PFSK-1 (cell line): ENCODE data around the gene UBE2J1.

Source experiments
- FOXP2 ChIP-seq: optimal IDR thresholded peaks from 2 replicates; pipeline ENCODE3; 2011; ENCODE audit warnings: borderline replicate concordance, control low read depth, inconsistent platforms; ENCODE audit not compliant: insufficient read depth; ENCODE audit errors: extremely low read length, extremely low read depth
- POLR2AphosphoS5 ChIP-seq: IDR thresholded peaks from 2 replicates; pipeline ENCODE4 v1.6.1; 2012; ENCODE audit warnings: low read depth, mild to moderate bottlenecking, control low read depth, low read length, moderate library complexity
- REST ChIP-seq, 2 experiments: IDR thresholded peaks; 2 replicates each; pipeline versions ENCODE4 v1.6.1 to v1.8.0; 2011 to 2012; ENCODE audit warnings: low read depth in 2 of 2, low read length in 2 of 2, control low read depth in 1 of 2, inconsistent platforms in 1 of 2, mild to moderate bottlenecking in 1 of 2, moderate library complexity in 1 of 2; ENCODE audit not compliant: insufficient read depth in 1 of 2
- SIN3A ChIP-seq: IDR thresholded peaks from 2 replicates; pipeline ENCODE4 v1.6.1; 2012; ENCODE audit warnings: mild to moderate bottlenecking, low read length, moderate library complexity, borderline replicate concordance; ENCODE audit not compliant: insufficient read depth
- TAF1 ChIP-seq: IDR thresholded peaks from 2 replicates; pipeline ENCODE4 v1.6.1; 2012; ENCODE audit warnings: low read length, control low read depth, borderline replicate concordance; ENCODE audit not compliant: insufficient read depth

UBE2J1 gene

DNA sequence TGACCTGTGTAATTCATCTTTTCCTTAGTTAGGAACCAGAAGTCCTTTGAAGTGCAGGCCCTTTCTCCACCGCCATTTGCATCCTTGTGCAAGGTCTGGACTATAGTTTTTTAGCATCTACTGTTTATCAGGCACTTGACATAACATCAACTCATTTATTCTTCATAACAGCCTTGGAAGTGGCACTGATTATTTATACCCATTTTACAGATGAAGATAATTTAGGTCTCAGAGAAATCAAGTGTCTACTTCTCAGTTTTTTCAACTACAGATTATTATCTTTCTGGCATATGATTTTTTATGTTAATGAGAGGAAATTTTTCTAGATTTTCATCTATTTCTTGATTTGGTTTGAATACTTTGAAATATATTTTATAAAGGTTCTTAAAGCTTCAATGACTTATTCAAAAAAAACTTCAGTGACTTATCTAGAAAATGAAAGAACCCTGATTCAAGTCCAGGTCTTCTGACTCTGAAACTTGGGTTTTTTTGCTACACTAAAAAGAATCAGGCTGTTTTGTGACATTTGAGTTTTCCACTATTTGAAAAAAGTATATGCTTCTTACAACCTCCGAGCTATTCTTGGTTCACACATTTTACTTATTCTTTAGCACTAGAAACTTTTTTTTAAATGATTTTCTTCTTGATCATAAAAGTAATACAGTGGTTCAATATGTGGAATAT lies 3.1 kb upstream of the UBE2J1 start:
- TF ChIP-seq POLR2AphosphoS5 = no peak
- no peak for TF ChIP-seq TAF1
- no peak for TF ChIP-seq SIN3A
- no peak for TF ChIP-seq FOXP2
- TF ChIP-seq REST (IDR thresholded peaks at IDR 0.05; ENCODE audit: insufficient read depth in 1 of 2, low read depth in 2 of 2, low read length in 2 of 2) = no peak

- no peak for TF ChIP-seq SIN3A
- TF ChIP-seq POLR2AphosphoS5 = no peak
- TF ChIP-seq REST (IDR thresholded peaks at IDR 0.05; ENCODE audit: insufficient read depth in 1 of 2, low read depth in 2 of 2, low read length in 2 of 2) = no peak
- no peak for TF ChIP-seq TAF1
- TF ChIP-seq FOXP2 = no peak
Observed at GRCh38 chr6:89353702-89354392, 1.3 kb upstream of the UBE2J1 start.

DNA sequence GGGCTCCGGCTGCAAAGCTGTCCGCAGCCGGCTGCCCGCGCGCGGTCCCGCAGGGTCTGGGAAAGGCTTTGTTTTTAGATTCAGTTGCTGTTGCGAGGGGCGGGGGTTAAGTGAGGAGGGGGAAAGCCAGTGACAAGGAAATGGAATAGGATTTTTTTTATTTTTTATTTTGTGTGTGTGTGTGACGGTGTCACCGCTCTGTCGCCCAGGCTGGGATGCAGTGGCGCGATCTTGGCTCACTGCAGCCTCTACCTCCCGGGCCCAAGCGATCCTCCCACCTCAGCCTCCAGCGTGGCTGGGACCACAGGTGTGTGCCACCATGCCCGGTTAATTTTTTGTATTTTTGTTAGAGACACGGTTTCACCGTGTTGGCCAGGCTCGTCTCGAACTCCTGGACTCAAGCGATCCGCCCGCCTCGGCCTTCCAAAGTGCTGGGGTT lies 615 bp upstream of the UBE2J1 start:
- no peak for TF ChIP-seq TAF1
- no peak for TF ChIP-seq POLR2AphosphoS5
- TF ChIP-seq FOXP2 = no peak

GRCh38 chr6:89351671-89352277 lies 748 bp downstream of the UBE2J1 start:
- TF ChIP-seq POLR2AphosphoS5 = no peak
- no peak for TF ChIP-seq REST (IDR thresholded peaks at IDR 0.05; ENCODE audit: insufficient read depth in 1 of 2, low read depth in 2 of 2, low read length in 2 of 2)
- no peak for TF ChIP-seq SIN3A
- no peak for TF ChIP-seq TAF1
- TF ChIP-seq FOXP2 = no peak

GRCh38 chr6:89350281-89350966 lies 2.1 kb downstream of the UBE2J1 start:
- TF ChIP-seq POLR2AphosphoS5 = no peak
- TF ChIP-seq FOXP2 = no peak
- no peak for TF ChIP-seq REST (IDR thresholded peaks at IDR 0.05; ENCODE audit: insufficient read depth in 1 of 2, low read depth in 2 of 2, low read length in 2 of 2)
- TF ChIP-seq TAF1 = no peak
- TF ChIP-seq SIN3A = no peak
